Hematopoietic multipotent progenitor cell treated with erythropoietin and hydrocortisone succinate and interleukin-3 and kit ligand, for 6 days (in vitro differentiated cells): ENCODE measurements around the gene TMEM131L.
"Not testable (repeated sequence)": the region's sequence is repeated elsewhere in the genome, so short reads cannot be mapped to it uniquely, and the experiment has no call there.

Experiments
- DNase-seq: peaks from one replicate; pipeline ENCODE4 v3.0.0-alpha.2; 2015

TMEM131L gene

GRCh38 chr4:153450544-153450917 is 15.6 kb upstream of the TMEM131L start:
- no peak for DNase-seq

DNA sequence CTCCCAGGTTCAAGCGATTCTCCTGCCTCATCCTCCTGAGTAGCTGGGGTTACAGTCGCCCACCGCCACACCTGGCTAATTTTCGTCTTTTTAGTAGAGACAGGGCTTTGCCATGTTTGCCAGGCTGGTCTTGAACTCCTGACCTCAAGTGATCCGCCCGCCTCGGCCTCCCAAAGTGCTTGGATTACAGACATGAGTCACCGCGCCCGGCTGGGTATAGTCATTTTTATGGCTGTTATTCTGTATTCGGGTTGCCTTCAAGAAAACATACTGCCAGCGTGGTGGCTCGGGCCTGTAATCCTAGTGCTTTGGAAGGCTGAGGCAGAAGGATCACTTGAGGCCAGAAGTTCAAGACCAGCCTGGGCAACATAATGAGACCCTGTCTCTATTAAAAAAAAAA is 15.0 kb upstream of the TMEM131L start:
- not testable (repeated sequence) for DNase-seq

DNA sequence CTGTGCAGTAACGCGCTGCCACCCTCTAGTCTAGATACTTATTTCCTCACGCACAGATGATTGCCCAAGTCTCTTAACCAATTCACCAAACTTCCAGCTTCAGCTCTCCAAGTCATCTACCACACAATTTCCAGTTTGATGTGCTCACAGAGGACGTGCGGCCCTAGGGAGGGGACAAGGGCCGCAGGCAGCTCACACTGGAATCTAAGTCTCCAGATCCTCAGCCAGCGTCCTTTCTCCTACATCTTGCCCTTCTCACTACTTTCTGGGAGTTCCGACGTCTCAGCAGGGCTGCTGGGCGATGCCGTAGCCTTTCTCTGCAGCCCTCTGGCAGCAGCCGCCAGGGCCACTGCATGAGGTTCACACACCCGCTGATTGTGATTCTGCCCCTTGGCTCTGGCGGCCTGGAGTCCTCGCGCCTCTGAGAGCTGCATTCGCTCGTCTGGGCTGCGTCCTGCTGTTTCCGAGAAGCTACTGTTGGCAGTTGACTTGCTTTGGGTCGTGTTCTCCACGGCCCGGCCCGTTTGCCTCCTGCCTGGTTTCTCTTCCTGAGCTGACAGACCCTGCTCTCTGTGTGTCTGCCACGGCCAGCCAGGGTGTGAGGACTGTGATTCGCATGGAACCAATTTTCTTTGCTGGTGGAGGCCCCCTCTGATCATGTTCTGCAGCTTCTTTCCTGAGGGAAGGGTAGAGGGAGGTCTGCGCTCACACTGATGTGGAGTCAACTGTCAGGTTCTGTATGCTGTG is 14.1 kb upstream of the TMEM131L start:
- no peak for DNase-seq

GRCh38 chr4:153452658-153453378 is 13.3 kb upstream of the TMEM131L start:
- no peak for DNase-seq

GRCh38 chr4:153453402-153453801 is 12.8 kb upstream of the TMEM131L start:
- no peak for DNase-seq

DNA sequence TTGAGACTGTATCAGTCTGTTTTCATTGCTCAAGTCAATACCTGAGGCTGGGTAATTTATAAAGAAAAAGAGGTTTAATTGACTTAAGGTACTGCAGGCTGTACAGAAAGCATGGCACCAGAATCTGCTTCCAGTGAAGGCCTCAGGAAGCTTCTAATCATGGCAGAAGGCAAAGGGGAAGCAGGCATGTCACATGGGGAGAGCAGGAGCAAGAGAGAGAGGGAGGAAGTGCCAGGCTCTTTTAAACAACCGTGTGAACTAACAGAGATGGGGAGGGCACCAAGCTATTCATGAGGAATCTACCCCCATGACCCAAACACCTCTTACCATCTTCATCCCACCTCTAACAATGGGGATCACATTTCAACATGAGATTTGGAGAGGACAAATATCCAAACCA is 7.2 kb upstream of the TMEM131L start:
- DNase-seq = no peak

GRCh38 chr4:153461549-153461948 is 4.6 kb upstream of the TMEM131L start:
- DNase-seq = not testable (repeated sequence)

DNA sequence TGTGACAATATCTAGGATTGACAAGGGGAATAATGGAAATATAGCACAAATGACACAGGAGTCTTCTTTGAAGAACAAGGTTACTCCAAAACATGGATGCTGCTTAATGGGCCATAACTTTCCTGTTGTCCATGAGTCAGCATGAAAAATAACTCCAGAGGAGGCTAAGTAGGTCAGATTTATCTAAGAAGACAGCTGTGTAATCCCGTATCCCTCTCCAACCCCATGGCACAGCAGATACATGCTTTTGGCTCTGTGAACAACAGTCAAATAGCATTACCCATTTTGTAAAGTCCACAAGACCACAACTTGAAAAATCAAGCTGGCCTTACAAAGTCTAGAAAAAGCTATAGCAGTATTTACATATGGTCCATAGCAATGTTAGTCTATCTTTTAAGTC is 2.1 kb upstream of the TMEM131L start:
- DNase-seq = peak; percentile 83

GRCh38 chr4:153465140-153465539 is 1.0 kb upstream of the TMEM131L start:
- peak; percentile 45 for DNase-seq

- peak; percentile 67 for DNase-seq
Measured at GRCh38 chr4:153465615-153466080, 512 bp upstream of the TMEM131L start.

DNA sequence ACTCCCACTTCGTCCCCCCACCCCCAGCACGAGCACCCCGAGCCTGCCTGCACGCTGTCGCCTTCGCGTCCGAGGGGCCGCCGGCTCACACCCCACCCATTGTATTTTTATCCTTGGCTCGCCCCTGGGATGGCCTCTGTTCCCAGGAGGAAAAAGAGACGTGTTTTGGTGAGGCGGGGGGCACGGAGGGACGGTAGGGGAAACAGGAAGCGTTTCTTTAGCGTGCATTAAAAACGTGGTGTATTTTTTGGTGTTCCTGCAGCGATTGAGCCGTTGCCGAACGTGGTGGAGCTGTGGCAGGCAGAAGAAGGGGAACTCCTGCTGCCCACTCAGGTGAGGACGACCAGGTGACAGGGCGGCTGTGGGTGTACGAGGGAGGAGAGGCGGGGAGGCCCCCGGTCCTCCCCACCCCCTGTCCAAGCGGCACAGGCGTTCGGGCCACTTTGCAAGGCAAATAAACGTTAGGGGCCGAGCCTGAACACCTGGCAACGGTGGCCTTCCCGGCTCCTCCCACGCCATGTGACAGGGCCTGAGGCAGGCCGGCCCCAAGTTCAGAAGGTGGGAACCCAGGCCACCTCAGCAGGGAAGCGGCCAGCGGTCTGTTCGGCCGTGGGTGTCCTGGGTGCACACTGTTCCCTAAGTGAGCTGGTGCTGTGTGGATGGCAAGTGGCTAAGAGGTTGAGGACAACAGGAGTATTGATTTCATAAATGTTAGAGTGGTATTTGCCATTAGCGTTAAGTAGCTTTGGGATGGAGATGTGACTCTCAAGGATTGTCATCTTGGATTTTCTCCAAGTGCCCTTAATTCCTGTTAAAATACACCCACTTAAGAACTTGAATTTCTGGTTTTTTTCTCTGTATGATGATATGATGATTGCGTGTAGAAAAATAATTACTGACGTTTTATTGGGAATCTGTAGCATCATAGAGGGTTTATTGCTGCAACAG is 1.1 kb downstream of the TMEM131L start:
- peak; percentile 62 for DNase-seq

GRCh38 chr4:153467897-153468262 is 1.7 kb downstream of the TMEM131L start:
- peak; percentile 59 for DNase-seq

GRCh38 chr4:153468587-153468986 is 2.4 kb downstream of the TMEM131L start:
- no peak for DNase-seq

GRCh38 chr4:153469031-153469430 is 2.9 kb downstream of the TMEM131L start:
- DNase-seq = no peak

DNA sequence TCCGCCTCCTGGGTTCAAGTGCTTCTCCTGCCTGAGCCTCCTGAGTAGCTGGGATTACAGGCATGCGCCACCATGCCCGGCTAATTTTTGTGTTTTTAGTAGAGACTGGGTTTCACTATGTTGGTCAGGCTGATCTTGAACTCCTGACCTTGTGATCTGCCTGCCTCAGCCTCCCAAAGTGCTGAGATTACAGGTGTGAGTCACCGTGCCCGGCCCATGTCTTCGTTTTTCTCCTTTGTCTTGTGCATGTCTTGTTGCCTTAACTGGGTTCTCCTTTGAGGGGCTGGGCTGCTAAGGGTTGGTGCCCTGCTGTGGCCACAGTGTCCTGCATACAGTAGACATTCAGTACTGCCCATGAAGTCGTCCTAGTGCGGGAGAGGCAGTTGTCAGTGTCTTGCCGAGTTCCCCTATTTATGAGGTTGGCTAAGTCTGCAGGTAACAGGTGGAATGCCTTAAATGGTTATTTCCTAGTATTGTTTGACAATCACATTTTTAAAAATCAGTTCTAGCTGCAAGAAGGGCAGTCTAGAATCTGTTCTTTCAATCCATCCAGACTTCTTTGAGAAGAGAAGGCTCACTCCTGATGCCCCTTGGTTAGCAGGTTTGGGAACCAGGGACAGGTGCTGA is 5.0 kb downstream of the TMEM131L start:
- not testable (repeated sequence) for DNase-seq

DNA sequence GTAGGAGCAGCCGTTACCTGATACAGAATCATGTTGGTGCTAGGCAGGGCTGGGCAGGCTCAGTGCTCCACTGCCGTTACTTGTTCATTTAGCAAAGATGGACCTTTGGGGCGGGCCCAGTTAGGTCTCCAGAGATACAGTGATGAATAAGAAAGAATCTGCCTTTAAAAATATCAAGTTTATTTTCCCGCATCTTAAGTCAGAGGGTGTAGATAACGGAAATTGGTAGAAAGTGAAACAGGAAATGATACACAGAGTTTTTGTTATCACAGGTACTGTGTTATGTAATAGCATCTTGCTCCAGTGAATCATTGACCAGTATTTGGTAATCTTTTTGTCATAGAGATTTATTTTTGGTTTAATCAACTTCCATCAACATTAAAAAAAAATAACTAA is 5.5 kb downstream of the TMEM131L start:
- DNase-seq = no peak

DNA sequence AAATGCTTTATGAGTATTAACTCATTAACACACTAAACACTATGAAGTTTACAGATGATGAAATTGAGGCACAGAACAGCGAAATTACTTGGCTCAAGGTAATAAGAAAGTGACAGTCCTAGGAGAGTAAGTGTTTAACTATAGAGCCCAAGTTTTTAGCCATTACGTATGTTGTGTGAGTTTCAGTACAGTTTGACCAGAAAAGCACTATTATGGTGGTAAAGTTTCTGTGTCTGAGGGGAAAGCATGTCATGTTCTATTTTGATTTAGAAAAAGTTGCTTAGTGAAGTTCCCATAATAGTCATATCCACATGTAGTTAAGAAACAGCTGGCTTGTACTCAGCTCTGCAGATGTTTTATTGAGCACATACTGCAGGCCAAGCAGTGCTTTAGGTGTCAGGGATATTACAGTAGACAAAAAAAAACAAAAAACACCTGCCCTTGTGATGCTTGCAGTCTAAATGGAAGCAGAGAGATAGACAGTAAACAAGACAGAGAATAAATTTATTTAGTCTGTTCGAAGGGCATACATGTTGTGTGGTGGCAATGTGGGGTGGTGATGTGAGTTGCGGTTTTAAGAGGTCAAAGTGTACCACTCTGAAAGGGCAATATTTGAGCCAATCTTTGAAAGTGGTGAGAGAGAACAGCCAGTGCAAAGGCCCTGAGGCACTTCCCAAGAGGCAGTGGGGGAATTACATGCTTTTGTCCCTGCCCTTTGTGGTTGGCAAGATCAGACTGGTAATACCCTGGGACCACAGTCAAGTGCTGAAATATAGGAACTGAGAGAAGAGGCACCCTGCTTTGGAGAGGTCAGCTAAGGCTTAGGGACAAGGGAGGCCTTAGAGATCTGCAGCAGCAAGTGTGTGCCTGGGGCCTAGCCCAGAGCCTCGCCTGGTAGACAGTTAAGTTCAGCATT is 6.2 kb downstream of the TMEM131L start:
- no peak for DNase-seq

DNA sequence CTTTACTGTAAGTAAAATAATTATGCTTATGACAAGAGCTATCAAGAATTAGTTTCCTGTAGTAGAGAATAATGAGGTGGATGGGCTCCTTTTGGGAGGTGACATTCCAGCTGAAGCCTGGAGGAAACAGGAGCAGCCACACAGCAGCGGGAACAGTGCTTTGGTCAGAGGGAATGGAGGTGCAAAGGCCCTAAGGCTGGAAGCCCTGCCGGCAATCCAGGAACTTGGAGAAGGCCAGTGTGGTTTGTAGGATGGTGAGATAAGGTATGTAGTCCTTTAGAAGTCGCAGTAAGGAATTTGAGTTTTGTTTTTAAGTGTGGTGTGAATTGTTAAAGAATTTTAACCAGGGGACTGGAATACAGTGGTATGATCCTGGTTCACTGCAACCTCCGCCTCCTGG is 8.1 kb downstream of the TMEM131L start:
- DNase-seq = no peak

- DNase-seq = no peak
Measured at GRCh38 chr4:153476829-153477574, 10.8 kb downstream of the TMEM131L start.

- no peak for DNase-seq
Measured at GRCh38 chr4:153479101-153479500, 12.9 kb downstream of the TMEM131L start.

DNA sequence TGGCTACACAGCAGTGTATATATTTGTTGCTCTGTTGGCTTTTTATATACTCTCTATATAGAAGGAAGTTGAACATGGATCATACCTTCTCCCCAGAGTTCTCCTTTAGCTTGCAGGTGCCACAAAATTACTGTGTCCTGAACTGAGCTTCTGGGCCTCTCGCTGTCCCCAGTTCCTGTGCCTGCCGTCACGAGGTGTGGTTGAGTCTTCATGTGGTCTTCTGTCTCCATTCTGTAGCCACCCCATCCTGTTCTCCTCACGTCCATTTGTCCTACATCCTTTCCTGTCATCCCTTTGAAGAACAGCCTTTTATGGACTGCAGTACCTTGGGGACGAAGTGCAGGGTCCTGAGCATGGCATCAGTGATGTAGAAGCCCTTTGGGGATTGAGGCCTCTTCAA is 14.5 kb downstream of the TMEM131L start:
- no peak for DNase-seq
